HEK293T (cell line): ENCODE measurements around the gene CPT1B.

Experiments used
- ELF4 ChIP-seq: fragments of 450-650 bp; IDR thresholded peaks from 2 replicates; pipeline ENCODE4 v1.6.1; 2017; ENCODE audit warnings: antibody characterized with exemption
- FOXK2 ChIP-seq: fragments of 450-650 bp; IDR thresholded peaks from 2 replicates; pipeline ENCODE4 v1.6.1; 2016; ENCODE audit warnings: mild to moderate bottlenecking
- FOXM1 ChIP-seq: fragments of 450-650 bp; IDR thresholded peaks from 2 replicates; pipeline ENCODE4 v1.6.1; 2017; ENCODE audit warnings: mild to moderate bottlenecking, borderline replicate concordance
- ZNF384 ChIP-seq: fragments of 450-650 bp; IDR thresholded peaks from 2 replicates; pipeline ENCODE4 v1.6.1; 2016

- TF ChIP-seq ZNF384, result no peak
- no peak for TF ChIP-seq ELF4
- no peak for TF ChIP-seq FOXM1
- TF ChIP-seq FOXK2, result no peak
These were observed 27.8 kb downstream of the CPT1B start for GRCh38 chr22:50550395-50550794.
